HCT116 (cell line): Measurements from ENCODE around the gene COL4A1. TPM values are rescaled to one million over a fixed set of nuclear protein-coding genes. Genes with fewer than 3 reads are reported as not detected.

Source experiments
- ATAC-seq: fragments of 200-7000 bp; cut with Tn5 transposase; 2 replicates; pipeline ENCODE4 v1.9.1; 2020; ENCODE audit warnings: mild to moderate bottlenecking, moderate library complexity
- BruUV-seq: library from RNA; stranded (reverse); fragments of 400-500 nt; replicated peaks from 2 replicates; lab custom pipeline; 2021; lab: Mats Ljungman, UMichigan
- CTCF ChIA-PET: fragments of 300-600 bp; sonication (Branson Sonifier 250); formaldehyde crosslinking; loops from one replicate; lab custom pipeline; 2021; ENCODE audit warnings: antibody characterized with exemption; lab: Charles Lee
- POLR2A ChIA-PET: fragments of 300-600, 350-600 bp; sonication (Branson Sonifier 250); formaldehyde crosslinking; loops from one replicate; lab custom pipeline; 2021; ENCODE audit warnings: antibody characterized with exemption; lab: Charles Lee
- RAD21 ChIA-PET, 2 experiments: fragments of 300-600 bp; sonication (Branson Sonifier 250); formaldehyde crosslinking; loops; one replicate each; lab custom pipeline; 2023; ENCODE audit warnings: low total read pairs in 2 of 2; ENCODE audit not compliant: uncharacterized antibody in 2 of 2, unreplicated experiment in 2 of 2, low non-redundant PET in 1 of 2; lab: Charles Lee
- DNase-seq: peaks from one replicate; pipeline ENCODE4 v3.0.0-alpha.2; 2010; ENCODE audit warnings: low read depth, low spot score
- H2AFZ ChIP-seq: fragments of 200-600 bp; shearing (Covaris generic), sonication (generic); 2 replicates; pipeline ENCODE4 v1.6.1; 2017; ENCODE audit warnings: low read depth, mixed run types, mixed read lengths, antibody characterized with exemption, low read length; ENCODE audit not compliant: poor library complexity, severe bottlenecking
- H3K27ac ChIP-seq: 2 replicates; pipeline ENCODE4 v1.5.1; 2012; ENCODE audit warnings: low read depth, low read length
- H3K27me3 ChIP-seq: fragments of 200-600 bp; sonication (generic); 2 replicates; pipeline ENCODE4 v1.6.1; 2016; ENCODE audit warnings: mixed run types, low read length, mixed read lengths; ENCODE audit not compliant: insufficient read depth
- H3K36me3 ChIP-seq, 2 experiments: fragments of 200-500 bp in 1 of 2; fragments of 200-600 bp in 1 of 2; sonication (Bioruptor generic) in 1 of 2; sonication (generic) in 1 of 2; 2 replicates each; pipeline versions ENCODE4 v1.5.1 to v1.6.1; 2014 to 2016; ENCODE audit warnings: low read length in 2 of 2, inconsistent platforms in 1 of 2, mixed read lengths in 1 of 2, mixed run types in 1 of 2; ENCODE audit not compliant: insufficient read depth in 2 of 2, control insufficient read depth in 1 of 2
- H3K4me1 ChIP-seq, 2 experiments: fragments of 200-600 bp in 1 of 2; sonication (generic) in 1 of 2; 2 replicates each; pipeline versions ENCODE4 v1.5.1 to v1.6.1; 2012 to 2017; ENCODE audit warnings: low read length in 2 of 2, inconsistent platforms in 1 of 2, mild to moderate bottlenecking in 1 of 2, mixed read lengths in 1 of 2, mixed run types in 1 of 2, moderate library complexity in 1 of 2; ENCODE audit not compliant: insufficient read depth in 2 of 2, control insufficient read depth in 1 of 2
- H3K4me2 ChIP-seq: fragments of 200-600 bp; sonication (generic); 2 replicates; pipeline ENCODE4 v1.6.1; 2017; ENCODE audit warnings: mixed run types, low read length, mixed read lengths
- H3K4me3 ChIP-seq, 2 experiments: fragments of 200-600 bp in 1 of 2; sonication (generic) in 1 of 2; replicated peaks in 1 of 2; 2 replicates each; pipeline ENCODE4 v1.5.1; 2011 to 2016; ENCODE audit warnings: low read length in 2 of 2, control low read depth in 1 of 2, low read depth in 1 of 2, mild to moderate bottlenecking in 1 of 2, mixed read lengths in 1 of 2, mixed run types in 1 of 2
- H3K79me2 ChIP-seq: fragments of 200-600 bp; sonication (generic); 2 replicates; pipeline ENCODE4 v1.6.1; 2017; ENCODE audit warnings: mild to moderate bottlenecking, mixed run types, low read length, moderate library complexity, mixed read lengths; ENCODE audit not compliant: insufficient read depth
- H3K9ac ChIP-seq: fragments of 200-600 bp; sonication (generic); 2 replicates; pipeline ENCODE4 v1.6.1; 2016; ENCODE audit warnings: low read length, mixed read lengths
- H3K9me2 ChIP-seq: fragments of 200-600 bp; sonication (generic), shearing (Covaris generic); 2 replicates; pipeline ENCODE4 v1.6.1; 2017; ENCODE audit warnings: mixed run types, mild to moderate bottlenecking, moderate library complexity; ENCODE audit not compliant: insufficient read depth
- H3K9me3 ChIP-seq, 2 experiments: fragments of 200-500 bp in 1 of 2; fragments of 200-600 bp in 1 of 2; sonication (Bioruptor generic) in 1 of 2; sonication (generic) in 1 of 2; 2 replicates each; pipeline ENCODE4 v1.6.1; 2014 to 2017; ENCODE audit warnings: low read length in 2 of 2, mixed read lengths in 2 of 2, inconsistent platforms in 1 of 2, low read depth in 1 of 2, mild to moderate bottlenecking in 1 of 2, mixed run types in 1 of 2, moderate library complexity in 1 of 2; ENCODE audit not compliant: control insufficient read depth in 1 of 2, insufficient read depth in 1 of 2
- H4K20me1 ChIP-seq: fragments of 200-600 bp; sonication (generic), shearing (Covaris generic); 2 replicates; pipeline ENCODE4 v1.6.1; 2017; ENCODE audit warnings: mixed run types, mild to moderate bottlenecking, moderate library complexity; ENCODE audit not compliant: insufficient read depth
- ATF3 ChIP-seq: IDR thresholded peaks from 2 replicates; pipeline ENCODE4 v1.6.1; 2012
- CBX3 ChIP-seq: IDR thresholded peaks from 2 replicates; pipeline ENCODE4 v1.6.1; 2012; ENCODE audit warnings: low read depth
- CEBPB ChIP-seq: IDR thresholded peaks from 2 replicates; pipeline ENCODE4 v1.6.1; 2012; ENCODE audit warnings: low read depth
- CTCF ChIP-seq, 3 experiments: fragments of 200-600 bp in 1 of 3; sonication (generic) in 1 of 3; IDR thresholded peaks in 2 of 3; conservative IDR thresholded peaks in 1 of 3; 2 replicates each; pipeline ENCODE4 v1.5.1; 2012 to 2017; ENCODE audit warnings: low read depth in 2 of 3, low read length in 2 of 3, antibody characterized with exemption in 1 of 3, borderline replicate concordance in 1 of 3, control low read depth in 1 of 3, mild to moderate bottlenecking in 1 of 3, mixed read lengths in 1 of 3, mixed run types in 1 of 3, moderate library complexity in 1 of 3; ENCODE audit not compliant: insufficient read depth in 1 of 3
- ELF1 ChIP-seq: IDR thresholded peaks from 2 replicates; pipeline ENCODE4 v1.6.1; 2012; ENCODE audit warnings: low read depth, borderline replicate concordance
- EZH2phosphoT487 ChIP-seq: fragments of 200-600 bp; IDR thresholded peaks from 2 replicates; pipeline ENCODE4 v1.6.1; 2018; ENCODE audit warnings: antibody characterized with exemption, borderline replicate concordance
- FOSL1 ChIP-seq: IDR thresholded peaks from 2 replicates; pipeline ENCODE4 v1.6.1; 2012; ENCODE audit warnings: low read depth
- JUND ChIP-seq: IDR thresholded peaks from 2 replicates; pipeline ENCODE4 v1.6.1; 2012
- MAX ChIP-seq: IDR thresholded peaks from 2 replicates; pipeline ENCODE4 v1.6.1; 2012
- RAD21 ChIP-seq: IDR thresholded peaks from 2 replicates; pipeline ENCODE4 v1.6.1; 2012; ENCODE audit warnings: low read depth, mild to moderate bottlenecking
- SIN3A ChIP-seq: IDR thresholded peaks from 2 replicates; pipeline ENCODE4 v1.6.1; 2012; ENCODE audit warnings: low read depth
- SP1 ChIP-seq: IDR thresholded peaks from 2 replicates; pipeline ENCODE4 v1.6.1; 2012; ENCODE audit warnings: low read depth
- YY1 ChIP-seq: IDR thresholded peaks from 2 replicates; pipeline ENCODE4 v1.6.1; 2011; ENCODE audit warnings: low read length, low read depth, moderate library complexity, mild to moderate bottlenecking; ENCODE audit not compliant: insufficient replicate concordance; ENCODE audit errors: extremely low read depth
- ZBTB33 ChIP-seq: IDR thresholded peaks from 2 replicates; pipeline ENCODE4 v1.6.1; 2011; ENCODE audit warnings: mild to moderate bottlenecking, low read length, moderate library complexity; ENCODE audit not compliant: insufficient replicate concordance; ENCODE audit errors: extremely low read depth
- ZFX ChIP-seq: fragments of 450-650 bp; IDR thresholded peaks from 2 replicates; pipeline ENCODE4 v1.6.1; 2017
- ZNF274 ChIP-seq: fragments of 200-500 bp; sonication (Bioruptor generic); IDR thresholded peaks from 2 replicates; pipeline ENCODE4 v1.6.1; 2014; ENCODE audit warnings: mild to moderate bottlenecking, low read depth, low read length, inconsistent platforms
- intact Hi-C: fragments of 100-400 bp; cut with micrococcal nuclease; formaldehyde crosslinking; loops from 2 replicates; pipeline ENCODE4 v1.10.0; 2022
- total RNA-seq: library from RNA; stranded (reverse); gene quantifications from one replicate; pipeline ENCODE4 v1.2.1, GENCODE V29; 2021; ENCODE audit not compliant: unreplicated experiment

The COL4A1 gene
- total RNA-seq, 1 experiment from 2014 or later: 0.57 TPM

- Histone ChIP-seq H3K9me3 (no peaks in the 10 kb centered on the region), H3K4me2 (no peak overlapping the region), H3K27me3 (peaks cover 85% of the 10 kb centered on the region), H3K79me2 (no peaks in the 10 kb centered on the region), H3K27ac (no peak overlapping the region), H3K4me1 (no peaks in the 10 kb centered on the region), H3K9me2 (no peaks in the 10 kb centered on the region), H4K20me1 (no peaks in the 10 kb centered on the region), H3K36me3 (no peaks in the 10 kb centered on the region), H3K9ac (no peak overlapping the region), H2AFZ (no peak overlapping the region), H3K4me3 (no peak overlapping the region)
- RAD21 ChIA-PET: no interaction called here
- no peak for ATAC-seq
- DNase-seq: no peak
- TF ChIP-seq ZFX: no peak
- no peak for TF ChIP-seq ZNF274
- TF ChIP-seq FOSL1: no peak
- no peak for TF ChIP-seq ATF3
- TF ChIP-seq SIN3A: no peak
- TF ChIP-seq JUND: no peak
- POLR2A ChIA-PET: no interaction called here
- CTCF ChIA-PET: no interaction called here
- BruUV-seq: no TSS peak
- intact Hi-C loops: no loop called here
Measured at GRCh38 chr13:110301083-110301482, 5.9 kb downstream of the COL4A1 start.

- no peak overlapping the region for H3K4me3 ChIP-seq
- H3K27me3 ChIP-seq: peaks cover 80% of the 10 kb centered on the region
- no peaks in the 10 kb centered on the region for H3K36me3 ChIP-seq
- no peak overlapping the region for H3K9ac ChIP-seq
- H4K20me1 ChIP-seq: no peaks in the 10 kb centered on the region
- no peaks in the 10 kb centered on the region for H3K9me3 ChIP-seq
- DNase-seq: no peak
- POLR2A ChIA-PET: no interaction called here
- no peaks in the 10 kb centered on the region for H3K9me2 ChIP-seq
- TF ChIP-seq ZFX (no peak), MAX (no peak), ZBTB33 (no peak), SP1 (no peak), CBX3 (no peak), EZH2phosphoT487 (no peak), ELF1 (no peak), CEBPB (no peak), CTCF (IDR thresholded peaks at IDR 0.05 in 2 of 3, conservative IDR thresholded peaks at IDR 0.05 in 1 of 3; ENCODE audit: borderline replicate concordance in 1 of 3, insufficient read depth in 1 of 3, low read depth in 2 of 3, low read length in 2 of 3) (no peak), FOSL1 (no peak), RAD21 (no peak), YY1 (no peak)
- TF ChIP-seq, all 23 proteins: peak for 0
- H3K27ac ChIP-seq: no peak overlapping the region
- H3K79me2 ChIP-seq: no peaks in the 10 kb centered on the region
- intact Hi-C loops: no loop called here
- ATAC-seq: no peak
- H3K4me1 ChIP-seq: no peaks in the 10 kb centered on the region
- RAD21 ChIA-PET: no interaction called here
- no TSS peak for BruUV-seq
- CTCF ChIA-PET: no interaction called here
- no peak overlapping the region for H3K4me2 ChIP-seq
- H2AFZ ChIP-seq: no peak overlapping the region
Measured at GRCh38 chr13:110300090-110300815, 6.7 kb downstream of the COL4A1 start.
